DND-41 (cell line): Measurements from ENCODE around the gene TTLL5.

ENCODE experiments used
- ATAC-seq: fragments of 200-7000 bp; cut with Tn5 transposase; 3 replicates; pipeline ENCODE4 v1.9.1; 2021; ENCODE audit warnings: low read depth; ENCODE audit not compliant: insufficient read depth
- DNase-seq: peaks from one replicate; pipeline ENCODE4 v3.0.0-alpha.2; 2020
- H2AFZ ChIP-seq: 2 replicates; pipeline ENCODE4 v1.6.0; 2012; ENCODE audit warnings: low read depth, low read length
- H3K27ac ChIP-seq: 2 replicates; pipeline ENCODE4 v1.5.1; 2012; ENCODE audit warnings: low read length, inconsistent platforms
- H3K27me3 ChIP-seq: fragments of 200-600 bp; sonication (generic); 2 replicates; pipeline ENCODE4 v1.6.0; 2012; ENCODE audit warnings: low read length, mild to moderate bottlenecking, inconsistent platforms; ENCODE audit not compliant: insufficient read depth, poor library complexity
- H3K36me3 ChIP-seq: 2 replicates; pipeline ENCODE4 v1.5.1; 2012; ENCODE audit warnings: low read length, inconsistent platforms; ENCODE audit not compliant: insufficient read depth
- H3K4me1 ChIP-seq: 2 replicates; pipeline ENCODE4 v1.5.1; 2012; ENCODE audit warnings: mild to moderate bottlenecking, low read length; ENCODE audit not compliant: insufficient read depth
- H3K4me2 ChIP-seq: 2 replicates; pipeline ENCODE4 v1.6.0; 2012; ENCODE audit warnings: mild to moderate bottlenecking, moderate library complexity, low read length, inconsistent platforms; ENCODE audit not compliant: insufficient read depth
- H3K4me3 ChIP-seq, 2 experiments: fragments of 200-600 bp in 1 of 2; shearing (Covaris generic) in 1 of 2; 2 replicates each; pipeline ENCODE4 v1.5.1; 2012 to 2016; ENCODE audit warnings: inconsistent platforms in 2 of 2, low read length in 2 of 2, mild to moderate bottlenecking in 2 of 2, low read depth in 1 of 2, moderate library complexity in 1 of 2
- H3K79me2 ChIP-seq: 2 replicates; pipeline ENCODE4 v1.6.0; 2012; ENCODE audit warnings: low read length, inconsistent platforms; ENCODE audit not compliant: insufficient read depth
- H3K9ac ChIP-seq: 2 replicates; pipeline ENCODE4 v1.6.0; 2012; ENCODE audit warnings: low read depth, mild to moderate bottlenecking, inconsistent platforms, low read length, moderate library complexity
- H3K9me3 ChIP-seq: 2 replicates; pipeline ENCODE4 v1.5.1; 2012; ENCODE audit warnings: low read length, moderate library complexity, mild to moderate bottlenecking, inconsistent platforms; ENCODE audit not compliant: insufficient read depth, severe bottlenecking
- H4K20me1 ChIP-seq: 2 replicates; pipeline ENCODE4 v1.6.0; 2012; ENCODE audit warnings: low read length; ENCODE audit not compliant: insufficient read depth
- CTCF ChIP-seq: IDR thresholded peaks from 2 replicates; pipeline ENCODE4 v1.5.1; 2012; ENCODE audit warnings: borderline replicate concordance, low read length, moderate library complexity, mild to moderate bottlenecking; ENCODE audit not compliant: poor library complexity, severe bottlenecking; ENCODE audit errors: extremely low read depth
- EZH2 ChIP-seq: IDR thresholded peaks from 3 replicates; pipeline ENCODE4 v1.6.1; 2012; ENCODE audit warnings: borderline replicate concordance, low read depth, mild to moderate bottlenecking, moderate library complexity, low read length, inconsistent platforms; ENCODE audit not compliant: severe bottlenecking

TTLL5 gene

GRCh38 chr14:75995372-75996041 lies 334.5 kb downstream of the TTLL5 start:
- DNase-seq (no peak), ATAC-seq (no peak)
- H3K4me2 ChIP-seq = no peak overlapping the region
- no peak for TF ChIP-seq CTCF
- TF ChIP-seq EZH2 = no peak
- no peak overlapping the region for H2AFZ ChIP-seq
- no peak overlapping the region for H3K4me3 ChIP-seq
- no peaks in the 10 kb centered on the region for H3K27me3 ChIP-seq
- H3K36me3 ChIP-seq = peaks cover 11% of the 10 kb centered on the region; the same call in 1 of the 2 replicates
- H3K9me3 ChIP-seq = no peaks in the 10 kb centered on the region
- no peak overlapping the region for H3K27ac ChIP-seq
- H3K9ac ChIP-seq = no peak overlapping the region
- H3K4me1 ChIP-seq = no peaks in the 10 kb centered on the region
- H3K79me2 ChIP-seq = no peaks in the 10 kb centered on the region
- no peaks in the 10 kb centered on the region for H4K20me1 ChIP-seq

GRCh38 chr14:75996488-75996887 lies 335.4 kb downstream of the TTLL5 start:
- DNase-seq = no peak
- Histone ChIP-seq H3K27ac (no peak overlapping the region), H3K36me3 (peaks cover 13% of the 10 kb centered on the region; the same call in 1 of the 2 replicates), H4K20me1 (no peaks in the 10 kb centered on the region), H3K9me3 (no peaks in the 10 kb centered on the region), H3K4me3 (no peak overlapping the region), H3K27me3 (no peaks in the 10 kb centered on the region), H2AFZ (no peak overlapping the region), H3K4me1 (no peaks in the 10 kb centered on the region), H3K9ac (no peak overlapping the region), H3K79me2 (no peaks in the 10 kb centered on the region), H3K4me2 (no peak overlapping the region)
- TF ChIP-seq EZH2 = no peak
- TF ChIP-seq CTCF = no peak
- ATAC-seq = no peak

GRCh38 chr14:75999511-76000190 lies 338.6 kb downstream of the TTLL5 start:
- Histone ChIP-seq H3K4me1 (no peaks in the 10 kb centered on the region), H3K36me3 (peaks cover 20% of the 10 kb centered on the region; the same call in 1 of the 2 replicates), H3K9ac (no peak overlapping the region), H3K4me2 (no peak overlapping the region), H3K4me3 (no peak overlapping the region), H4K20me1 (no peaks in the 10 kb centered on the region), H2AFZ (no peak overlapping the region), H3K9me3 (no peaks in the 10 kb centered on the region), H3K79me2 (no peaks in the 10 kb centered on the region), H3K27ac (no peak overlapping the region), H3K27me3 (no peaks in the 10 kb centered on the region)
- DNase-seq = no peak
- no peak for TF ChIP-seq EZH2
- TF ChIP-seq CTCF = no peak
- no peak for ATAC-seq
